DMS114 treated with DMSO at 0.1 percent for 48 hours (cell line): ENCODE results near the gene FMNL3.
"Not testable (repeated sequence)": the region's sequence is repeated elsewhere in the genome, so short reads cannot be mapped to it uniquely, and the experiment has no call there.

Source experiments
- DNase-seq: peaks from one replicate; lab custom pipeline; 2025; ENCODE audit not compliant: unreplicated experiment; lab: John Stamatoyannopoulos, UW

FMNL3 gene

DNA sequence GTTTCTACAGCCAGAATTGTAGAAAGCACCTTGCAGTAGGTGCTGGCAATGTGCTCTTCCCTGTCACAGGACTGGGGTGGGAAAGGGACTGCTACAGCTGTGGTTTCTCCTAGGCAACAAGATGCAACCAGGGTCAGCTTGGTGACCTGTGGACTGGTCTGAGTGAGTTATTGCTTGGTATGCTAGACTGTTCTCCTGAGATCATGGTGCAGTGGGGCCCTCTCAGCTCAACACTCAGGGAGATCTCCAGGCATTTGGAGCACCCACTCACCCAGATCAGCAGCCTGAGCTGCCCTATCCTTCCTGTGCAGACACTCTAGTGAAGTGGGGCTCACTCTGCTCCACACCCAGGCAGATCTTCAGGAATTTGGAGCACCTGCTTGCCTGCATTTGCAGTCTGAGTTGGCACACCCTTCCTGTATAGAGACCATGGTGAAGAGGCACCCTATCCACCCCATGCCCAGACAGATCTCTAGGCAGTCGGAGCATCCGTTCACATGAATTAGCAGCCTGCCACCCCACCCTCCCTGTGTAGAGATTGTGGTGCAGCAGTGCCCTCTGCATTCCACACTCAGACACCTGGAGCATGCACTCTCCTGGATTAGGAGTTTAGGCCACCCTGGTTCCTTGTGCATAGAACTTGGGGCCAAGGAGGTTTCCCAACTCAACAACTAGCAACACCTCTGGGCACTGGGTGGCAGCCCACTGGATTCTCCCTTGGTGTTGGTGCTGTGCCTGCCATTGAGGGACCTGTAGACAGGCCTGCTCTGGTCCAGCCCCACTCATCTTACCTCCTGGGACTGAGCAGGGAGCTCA lies 97.9 kb downstream of the FMNL3 start:
- DNase-seq = no peak

DNA sequence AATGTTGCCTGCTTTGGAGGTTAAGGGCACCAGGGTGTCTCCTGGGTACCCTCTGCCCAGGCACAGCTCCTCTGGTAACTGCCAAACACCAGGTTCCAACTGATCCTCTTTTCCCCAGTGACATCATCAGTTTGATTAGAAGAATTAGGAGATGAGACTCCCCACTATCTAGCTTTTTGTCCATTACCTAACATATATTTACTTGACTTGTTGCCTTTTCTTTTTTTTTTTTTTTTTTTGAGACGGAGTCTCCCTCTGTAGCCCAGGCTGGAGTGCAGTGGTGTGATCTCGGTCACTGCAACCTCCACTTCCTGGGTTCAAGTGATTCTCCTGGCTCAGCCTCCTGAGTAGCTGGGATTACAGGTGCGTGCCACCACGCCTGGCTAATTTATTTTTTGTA lies 101.7 kb downstream of the FMNL3 start, which contains the start of gene FAM186B:
FAM186B (minus strand) TSS at position 101 of the 400 bp plus-strand sequence. CDS start 162 bp downstream, outside the sequence.
- DNase-seq = not testable (repeated sequence)

DNA sequence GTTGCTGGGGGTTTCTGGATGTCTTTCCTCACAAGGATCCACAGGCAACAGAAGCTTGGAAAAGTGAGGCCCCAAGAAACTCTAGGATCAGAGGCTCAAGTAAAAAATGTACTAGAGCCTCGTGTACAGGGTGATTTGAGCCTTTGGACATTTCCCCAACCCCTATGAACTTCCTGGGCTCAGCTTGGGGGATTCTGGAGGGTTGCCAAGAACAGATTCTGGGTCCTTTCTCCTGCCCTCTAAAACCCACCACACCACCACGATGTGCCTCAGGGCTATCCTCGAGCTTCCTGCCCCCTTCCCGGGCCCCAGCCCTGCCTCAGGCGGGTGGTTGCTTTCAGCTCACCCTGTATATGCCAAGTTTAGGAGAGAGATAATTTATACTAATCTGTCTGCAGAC lies 102.3 kb downstream of the FMNL3 start:
- no peak for DNase-seq

DNA sequence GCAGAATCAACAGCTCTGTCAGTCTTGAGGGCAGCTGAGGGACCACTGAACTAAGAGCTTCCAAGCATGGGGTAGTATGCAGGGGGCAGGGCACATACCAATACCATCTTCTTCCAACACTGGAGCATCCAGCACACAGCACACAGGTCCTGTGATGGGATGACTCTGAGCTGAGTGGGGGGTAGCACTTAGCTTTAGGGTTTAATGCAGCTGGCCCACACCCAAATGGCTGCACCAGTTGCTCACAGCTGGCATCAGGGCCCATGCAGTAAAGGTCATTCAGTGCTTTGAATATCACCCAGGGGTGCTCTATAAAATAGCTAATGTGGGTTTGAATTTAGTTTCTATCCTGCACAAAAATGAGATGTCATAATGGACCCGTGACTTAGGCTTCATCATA lies 103.5 kb downstream of the FMNL3 start:
- DNase-seq = no peak

DNA sequence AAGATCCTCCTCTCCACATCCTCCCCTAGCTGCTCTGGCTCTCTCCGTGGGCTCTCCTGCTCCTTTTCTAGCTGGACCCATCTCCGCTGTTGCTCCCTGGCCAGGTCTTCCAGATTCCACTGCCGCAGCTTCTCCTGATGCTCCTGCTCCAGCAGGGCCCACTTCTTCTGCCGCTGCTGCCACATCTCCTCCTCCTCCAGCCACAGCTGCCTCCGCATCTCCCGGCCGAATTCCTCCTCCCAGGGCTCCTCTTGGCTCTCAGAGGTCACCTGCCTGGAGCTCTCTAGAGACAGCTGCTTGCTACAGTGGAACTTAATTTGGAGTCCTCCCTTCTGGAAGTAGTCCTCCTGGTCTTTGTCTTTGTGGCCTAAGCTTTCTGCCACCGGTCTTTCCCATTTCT lies 107.2 kb downstream of the FMNL3 start:
- no peak for DNase-seq

DNA sequence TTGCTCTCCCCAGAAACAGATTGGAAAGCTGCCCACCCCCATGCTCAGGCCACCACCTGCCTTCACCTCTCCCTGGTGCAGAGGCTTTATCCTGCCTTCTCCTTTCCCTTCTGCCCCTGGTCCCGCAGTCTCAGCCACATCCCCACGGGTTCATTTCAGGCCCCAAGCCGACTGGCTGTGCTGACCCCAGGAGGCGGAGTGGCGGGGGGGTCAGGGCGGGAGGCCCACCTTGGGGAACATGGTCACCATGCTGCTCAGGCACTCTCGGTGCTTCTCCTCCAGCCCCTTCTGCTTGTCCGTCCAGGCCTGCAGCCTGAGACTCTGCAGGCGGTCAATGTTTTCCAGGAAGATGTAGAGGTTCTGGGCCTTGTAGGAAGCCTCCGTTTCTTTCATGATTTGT lies 108.7 kb downstream of the FMNL3 start:
- DNase-seq = no peak

DNA sequence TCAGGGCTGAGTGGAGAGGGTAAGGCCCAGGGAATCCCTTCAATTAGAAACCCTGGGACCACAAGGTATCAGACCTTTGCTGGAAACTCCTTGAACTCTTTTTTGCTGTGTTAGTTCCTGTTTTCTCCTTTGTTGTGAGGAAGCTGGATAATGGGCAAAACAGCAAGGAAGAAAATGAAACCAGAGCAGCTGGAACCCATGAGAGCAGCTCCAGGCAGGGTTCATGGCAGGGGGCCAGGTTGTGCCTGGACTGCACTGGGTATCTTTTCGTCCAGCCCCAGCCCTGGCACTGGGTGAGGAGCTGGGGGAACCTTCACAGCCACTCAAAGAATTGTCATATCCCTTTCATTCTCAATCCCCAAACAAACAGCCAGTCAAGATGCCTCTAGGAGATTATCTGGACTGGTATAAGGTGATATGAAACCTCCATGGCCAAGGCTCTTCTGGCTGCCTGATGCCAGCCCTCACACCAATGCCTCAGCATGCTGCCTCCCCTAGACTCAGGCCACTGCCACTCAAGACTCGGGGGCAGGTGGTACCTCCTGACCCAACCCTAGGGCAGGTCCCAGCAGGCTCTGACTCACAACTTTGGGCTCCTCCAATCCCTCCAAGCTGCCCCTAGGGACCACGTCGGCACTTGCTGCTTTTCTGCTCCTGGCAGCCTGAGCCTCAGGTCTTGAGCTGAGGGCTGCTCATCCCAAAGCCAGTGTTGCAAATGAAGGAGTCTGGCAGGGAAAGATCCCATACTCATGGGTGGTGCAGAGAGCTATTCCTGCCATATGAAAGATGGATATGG lies 118.3 kb downstream of the FMNL3 start:
- no peak for DNase-seq

DNA sequence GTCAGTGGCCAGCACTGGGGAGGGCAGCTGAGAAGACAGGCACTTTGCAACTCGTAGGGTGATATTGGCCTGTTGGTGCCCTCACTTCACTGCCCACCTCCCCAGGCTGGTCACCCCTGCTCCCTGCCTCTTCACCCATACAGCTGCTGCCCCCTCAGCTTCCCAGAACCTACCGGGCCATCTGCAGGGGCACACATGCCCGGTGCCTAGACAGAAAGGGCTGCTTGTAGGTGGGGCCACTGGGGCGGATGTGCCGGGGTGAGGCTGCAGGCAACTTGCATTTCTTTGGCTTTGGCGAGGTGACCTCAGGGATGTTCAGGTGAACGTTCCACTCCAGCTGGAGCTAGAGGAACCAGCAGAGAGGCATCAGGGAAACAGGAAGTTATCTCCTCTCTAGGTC lies 118.9 kb downstream of the FMNL3 start:
- DNase-seq = no peak

DNA sequence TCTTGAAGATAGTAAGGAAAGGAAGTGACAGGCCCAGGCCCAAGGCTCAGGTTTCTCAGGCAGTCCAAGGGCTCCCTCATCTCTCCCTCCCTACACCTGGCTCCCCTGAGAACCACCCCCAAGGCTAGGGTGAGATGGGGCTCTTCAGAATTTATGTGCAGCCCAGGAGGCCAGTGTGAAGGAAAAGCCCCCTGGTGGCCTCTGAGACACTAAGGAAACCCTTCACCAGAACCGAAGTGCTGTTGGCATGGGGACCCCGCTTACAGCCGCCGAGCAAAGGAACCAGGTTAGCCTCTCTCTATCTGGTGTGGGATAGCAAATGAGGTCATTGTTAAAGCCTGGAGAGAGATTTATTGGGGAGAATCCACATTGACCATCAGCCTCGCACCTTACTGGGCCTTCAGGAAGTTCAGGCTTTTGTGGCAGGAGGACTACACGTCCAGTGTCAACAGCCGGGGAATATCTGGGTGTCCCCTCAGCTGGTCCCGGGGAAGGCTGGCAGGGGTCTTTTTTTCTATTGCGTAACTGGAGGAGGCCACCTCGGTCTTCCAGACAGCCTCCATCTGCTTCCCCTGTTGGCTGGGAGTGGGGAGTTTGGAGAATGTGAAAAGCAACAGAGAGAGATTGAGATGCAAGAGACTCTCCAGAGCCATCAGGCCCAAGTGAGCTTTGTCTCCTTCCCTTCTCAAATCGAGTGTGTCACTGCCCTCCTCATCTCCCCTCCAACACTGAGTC lies 119.9 kb downstream of the FMNL3 start:
- DNase-seq = no peak
